ENCODE measurements around the gene EXOSC3. TPM values are rescaled to one million over a fixed set of nuclear protein-coding genes. Genes with fewer than 3 reads are reported as not detected.
"Not testable (repeated sequence)": the region's sequence is repeated elsewhere in the genome, so short reads cannot be mapped to it uniquely, and the experiment has no call there.

The EXOSC3 gene
- total and polyA plus RNA-seq, 2 of the 8 experiments (the other 6 are each of a cell fraction or from before 2014, with no cell fraction given): 46.7 to 73.4 TPM

DNA sequence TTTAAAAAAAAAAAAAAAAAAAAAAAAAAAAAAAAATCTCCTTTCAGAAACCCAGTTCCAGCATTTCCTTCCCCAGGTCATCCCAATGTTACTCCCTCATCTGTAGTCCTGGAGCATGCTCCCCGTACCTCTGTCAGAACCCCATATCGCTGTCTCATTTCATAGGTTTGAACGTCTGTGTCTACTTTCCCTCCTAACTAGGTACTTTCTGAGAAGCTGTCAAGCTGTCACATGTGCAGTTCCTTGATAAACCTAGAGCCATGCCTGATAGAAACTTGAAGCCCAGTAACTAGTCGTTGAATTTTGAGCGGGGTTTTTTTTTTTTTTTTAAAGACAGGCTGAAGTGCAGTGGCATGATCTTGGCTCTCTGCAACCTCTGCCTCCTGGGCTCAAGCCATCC is 15.6 kb downstream of the EXOSC3 start:
- H3K4me1 ChIP-seq (replicated peaks in 1 of 4; ENCODE audit: control insufficient read depth in 3 of 4, insufficient read depth in 4 of 4, low read length in 3 of 4): no peaks in the 10 kb centered on the region
- no peak overlapping the region for H2BK12ac ChIP-seq (ENCODE audit: low read depth, low read length)
- no peak overlapping the region for H3K18ac ChIP-seq (ENCODE audit: extremely low read depth, low read length)
- CTCF ChIA-PET (ENCODE audit: partially characterized antibody): interaction anchor here (0.6 to 1.3 kb wide), 3 partner anchors 9 to 330 kb away, joined by 3 to 5 read pairs (median 3); no protein-coding TSS in a partner anchor
- no peak overlapping the region for H2BK120ac ChIP-seq (replicated peaks; ENCODE audit: low read depth, low read length)
- DNase-seq (ENCODE audit: low read depth in 1 of 2, low spot score in 2 of 2): no peak
- no peak overlapping the region for H3K14ac ChIP-seq (ENCODE audit: insufficient read length)
- H3K27me3 ChIP-seq (replicated peaks in 1 of 4; ENCODE audit: control insufficient read depth in 3 of 4, extremely low read depth in 1 of 4, insufficient read depth in 3 of 4, low read length in 3 of 4): no peaks in the 10 kb centered on the region
- TF ChIP-seq POLR2AphosphoS5 (IDR thresholded peaks at IDR 0.05; ENCODE audit: low read depth, low read length): no peak
- TF ChIP-seq SIRT6 (IDR thresholded peaks at IDR 0.05; ENCODE audit: low read length): no peak
- H2BK5ac ChIP-seq (ENCODE audit: low read depth, low read length): no peak overlapping the region
- H4K20me1 ChIP-seq (replicated peaks in 1 of 2; ENCODE audit: control insufficient read depth in 1 of 2, insufficient read depth in 2 of 2, low read length in 2 of 2): no peaks in the 10 kb centered on the region
- H3K23ac ChIP-seq (ENCODE audit: insufficient read length): no peak overlapping the region
- H2BK20ac ChIP-seq (ENCODE audit: low read length): no peak overlapping the region
- H4K5ac ChIP-seq (ENCODE audit: insufficient read length, low read depth, low read length): no peak overlapping the region
- FAIRE-seq: no peak
- H4K8ac ChIP-seq (ENCODE audit: extremely low read depth, insufficient read depth, low read length): no peak overlapping the region
- H3K27ac ChIP-seq (ENCODE audit: low read depth, low read length): no peak overlapping the region
- H3K23me2 ChIP-seq (ENCODE audit: low read depth, low read length): no peaks in the 10 kb centered on the region
- H3K56ac ChIP-seq (replicated peaks; ENCODE audit: insufficient read length, low read depth, low read length): no peak overlapping the region
- H3K36me3 ChIP-seq (ENCODE audit: control insufficient read depth in 2 of 4, insufficient read depth in 4 of 4, low read length in 3 of 4): peaks cover 0 to 6% (median 3%) of the 10 kb centered on the region in 4 experiments; a peak in 3 of 8 replicates
- H3K79me1 ChIP-seq (ENCODE audit: low read depth, low read length): no peaks in the 10 kb centered on the region
- no peaks in the 10 kb centered on the region for H3K79me2 ChIP-seq (ENCODE audit: control insufficient read depth in 1 of 2, insufficient read depth in 2 of 2, low read length in 2 of 2)
- no peak overlapping the region for H4K91ac ChIP-seq (replicated peaks; ENCODE audit: insufficient read length, low read length)
- no peak overlapping the region for H3K9ac ChIP-seq (replicated peaks in 1 of 4; ENCODE audit: extremely low read depth in 1 of 4, low read depth in 3 of 4, low read length in 3 of 4)
- no peak overlapping the region for H3K4me3 ChIP-seq (ENCODE audit: extremely low read depth in 1 of 4, insufficient read depth in 2 of 4, low read depth in 3 of 4, low read length in 4 of 4)
- no peak overlapping the region for H3K4ac ChIP-seq (replicated peaks; ENCODE audit: insufficient read length, low read depth, low read length)
- no peak overlapping the region for H2AK5ac ChIP-seq (ENCODE audit: low read depth, low read length)
- H2BK15ac ChIP-seq (ENCODE audit: low read length): no peak overlapping the region
- no peak overlapping the region for H3K4me2 ChIP-seq (ENCODE audit: insufficient read depth in 1 of 2, low read depth in 2 of 2, low read length in 2 of 2)
- 86% methylated on average over 5 of the region's 5 CpGs; no CpG with 5 or more reads in 1 of the 2 experiments for WGBS, 2 experiments (ENCODE audit: extremely low coverage in 1 of 2, insufficient coverage in 1 of 2, insufficient read length in 1 of 2, insufficient replicate concordance in 2 of 2, low coverage in 1 of 2, low lambda C conversion rate in 2 of 2, missing lambda C conversion rate in 1 of 2)
- no peaks in the 10 kb centered on the region for H3K9me3 ChIP-seq (ENCODE audit: insufficient read depth in 2 of 2, low read depth in 1 of 2, low read length in 1 of 2)
- H2AFZ ChIP-seq (ENCODE audit: low read length): no peak overlapping the region
- POLR2A ChIA-PET (ENCODE audit: partially characterized antibody): interaction anchor here (0.6 to 2.6 kb wide), 7 partner anchors 9 to 78 kb away, joined by 3 to 15 read pairs (median 4); partner anchors contain the start of genes DCAF10 and EXOSC3

DNA sequence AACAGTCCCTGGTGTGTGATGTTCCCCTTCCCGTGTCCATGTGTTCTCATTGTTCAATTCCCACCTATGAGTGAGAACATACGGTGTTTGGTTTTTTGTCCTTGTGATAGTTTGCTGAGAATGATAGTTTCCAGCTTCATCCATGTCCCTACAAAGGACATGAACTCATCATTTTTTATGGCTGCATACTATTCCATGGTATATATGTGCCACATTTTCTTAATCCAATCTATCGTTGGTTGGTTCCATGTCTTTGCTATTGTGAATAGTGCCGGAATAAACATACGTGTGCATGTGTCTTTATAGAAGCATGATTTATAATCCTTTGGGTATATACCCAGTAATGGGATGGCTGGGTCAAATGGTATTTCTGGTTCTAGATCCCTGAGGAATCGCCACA is 19.6 kb downstream of the EXOSC3 start:
- CTCF ChIA-PET (ENCODE audit: partially characterized antibody); H3K23me2 ChIP-seq (ENCODE audit: low read depth, low read length); H3K27me3 ChIP-seq (replicated peaks in 1 of 4; ENCODE audit: control insufficient read depth in 3 of 4, extremely low read depth in 1 of 4, insufficient read depth in 3 of 4, low read length in 3 of 4); H3K27ac ChIP-seq (ENCODE audit: low read depth, low read length); H2AFZ ChIP-seq (ENCODE audit: low read length); H3K79me1 ChIP-seq (ENCODE audit: low read depth, low read length); H2BK120ac ChIP-seq (replicated peaks; ENCODE audit: low read depth, low read length); H2BK12ac ChIP-seq (ENCODE audit: low read depth, low read length); H2BK20ac ChIP-seq (ENCODE audit: low read length); H3K4ac ChIP-seq (replicated peaks; ENCODE audit: insufficient read length, low read depth, low read length); H3K4me1 ChIP-seq (replicated peaks in 1 of 4; ENCODE audit: control insufficient read depth in 3 of 4, insufficient read depth in 4 of 4, low read length in 3 of 4); H3K18ac ChIP-seq (ENCODE audit: extremely low read depth, low read length); H3K9me3 ChIP-seq (ENCODE audit: insufficient read depth in 2 of 2, low read depth in 1 of 2, low read length in 1 of 2); H4K91ac ChIP-seq (replicated peaks; ENCODE audit: insufficient read length, low read length); H2BK15ac ChIP-seq (ENCODE audit: low read length); H3K36me3 ChIP-seq (ENCODE audit: control insufficient read depth in 2 of 4, insufficient read depth in 4 of 4, low read length in 3 of 4); POLR2A ChIA-PET (ENCODE audit: partially characterized antibody); H3K14ac ChIP-seq (ENCODE audit: insufficient read length); H2BK5ac ChIP-seq (ENCODE audit: low read depth, low read length); H3K4me3 ChIP-seq (ENCODE audit: extremely low read depth in 1 of 4, insufficient read depth in 2 of 4, low read depth in 3 of 4, low read length in 4 of 4); H3K56ac ChIP-seq (replicated peaks; ENCODE audit: insufficient read length, low read depth, low read length); H2AK5ac ChIP-seq (ENCODE audit: low read depth, low read length); H3K9ac ChIP-seq (replicated peaks in 1 of 4; ENCODE audit: extremely low read depth in 1 of 4, low read depth in 3 of 4, low read length in 3 of 4); H3K4me2 ChIP-seq (ENCODE audit: insufficient read depth in 1 of 2, low read depth in 2 of 2, low read length in 2 of 2); H4K5ac ChIP-seq (ENCODE audit: insufficient read length, low read depth, low read length); H4K20me1 ChIP-seq (replicated peaks in 1 of 2; ENCODE audit: control insufficient read depth in 1 of 2, insufficient read depth in 2 of 2, low read length in 2 of 2); DNase-seq (ENCODE audit: low read depth in 1 of 2, low spot score in 2 of 2); H3K79me2 ChIP-seq (ENCODE audit: control insufficient read depth in 1 of 2, insufficient read depth in 2 of 2, low read length in 2 of 2); H3K23ac ChIP-seq (ENCODE audit: insufficient read length); FAIRE-seq; H4K8ac ChIP-seq (ENCODE audit: extremely low read depth, insufficient read depth, low read length): not testable (repeated sequence)
- 94% methylated on average over 6 of the region's 6 CpGs; no CpG with 5 or more reads in 1 of the 2 experiments for WGBS, 2 experiments (ENCODE audit: extremely low coverage in 1 of 2, insufficient coverage in 1 of 2, insufficient read length in 1 of 2, insufficient replicate concordance in 2 of 2, low coverage in 1 of 2, low lambda C conversion rate in 2 of 2, missing lambda C conversion rate in 1 of 2)
